ENCODE data around the gene PRPF6.

PRPF6 gene

DNA sequence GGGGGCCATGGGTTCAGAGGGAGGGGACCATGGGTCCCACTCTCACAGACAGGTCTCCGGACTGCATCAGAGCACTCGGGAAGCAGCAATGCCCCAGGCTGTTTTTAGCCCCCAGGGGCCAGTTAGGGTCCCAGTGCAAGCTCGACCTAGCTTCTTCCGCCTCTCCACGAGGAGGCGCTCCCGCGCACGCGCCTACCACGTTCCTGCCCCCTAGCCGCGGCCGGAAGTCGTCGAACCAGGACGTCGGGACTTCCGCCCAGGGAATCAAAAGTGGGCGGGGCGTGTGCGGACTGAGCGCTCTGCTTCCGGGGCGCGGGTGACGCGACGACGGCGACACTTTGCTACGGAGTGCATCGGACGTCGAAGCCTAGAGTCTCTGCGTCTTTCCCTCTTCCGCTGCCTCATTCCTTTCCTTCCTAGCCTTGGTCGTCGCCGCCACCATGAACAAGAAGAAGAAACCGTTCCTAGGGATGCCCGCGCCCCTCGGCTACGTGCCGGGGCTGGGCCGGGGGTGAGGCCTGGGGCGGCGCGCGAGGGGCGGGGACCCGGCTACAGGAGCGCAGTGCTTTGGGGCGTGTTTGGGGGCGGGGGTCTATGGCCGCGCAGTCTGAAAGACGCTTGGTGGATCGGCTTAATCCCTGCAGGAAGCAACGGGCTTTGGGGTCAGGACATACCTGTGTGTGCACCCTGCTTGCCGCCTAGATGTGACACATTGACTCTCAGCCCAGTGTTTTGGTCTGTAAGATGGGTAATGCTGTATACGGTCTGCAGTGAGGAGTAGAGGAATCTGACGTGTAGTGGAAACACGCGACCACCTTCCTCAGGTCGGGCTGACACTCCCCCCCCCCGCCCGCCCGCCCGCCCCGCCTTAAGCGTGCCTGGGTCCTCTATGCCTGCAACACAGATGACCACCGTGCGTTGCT lies at the start of gene PRPF6:
PRPF6 (plus strand) TSS at position 327 of the 923 bp plus-strand sequence; CDS start at position 441, 114 bp downstream.
- DNase-seq: peak; percentile 92

DNA sequence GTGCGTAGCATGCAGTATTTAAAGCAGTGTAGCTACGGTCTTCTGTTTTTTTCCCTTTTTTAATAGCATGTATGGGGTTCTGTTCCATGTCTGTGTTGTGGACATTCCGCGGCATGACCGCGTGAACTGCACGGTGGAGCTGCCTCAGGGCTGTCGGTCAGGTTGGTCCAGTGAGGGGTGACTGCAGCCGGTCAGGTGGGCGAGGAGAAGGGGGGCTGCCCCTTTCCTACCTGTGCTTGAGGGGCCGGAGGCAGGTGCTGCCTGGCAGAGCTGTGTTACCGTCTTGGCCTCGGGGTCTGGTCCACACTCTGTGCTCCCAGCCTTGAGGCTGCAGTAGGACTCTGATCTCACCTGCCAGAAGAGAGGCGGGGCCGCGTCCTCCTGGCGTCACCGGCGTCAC lies 49.2 kb upstream of the PRPF6 start:
- no peak for DNase-seq

GRCh38 chr20:63932606-63933160 lies 48.2 kb upstream of the PRPF6 start:
- no peak for DNase-seq

- DNase-seq: no peak
Observed at GRCh38 chr20:63933646-63934045, 47.3 kb upstream of the PRPF6 start.

- no peak for DNase-seq
Observed at GRCh38 chr20:63934271-63935068, 46.5 kb upstream of the PRPF6 start.

GRCh38 chr20:63935447-63935846 lies 45.5 kb upstream of the PRPF6 start:
- DNase-seq: no peak

- no peak for DNase-seq
Observed at GRCh38 chr20:63937596-63937995, 43.3 kb upstream of the PRPF6 start.

- no peak for DNase-seq
Observed at GRCh38 chr20:63939061-63939935, 41.6 kb upstream of the PRPF6 start.

GRCh38 chr20:63940071-63940471 lies 40.9 kb upstream of the PRPF6 start:
- DNase-seq: no peak

DNA sequence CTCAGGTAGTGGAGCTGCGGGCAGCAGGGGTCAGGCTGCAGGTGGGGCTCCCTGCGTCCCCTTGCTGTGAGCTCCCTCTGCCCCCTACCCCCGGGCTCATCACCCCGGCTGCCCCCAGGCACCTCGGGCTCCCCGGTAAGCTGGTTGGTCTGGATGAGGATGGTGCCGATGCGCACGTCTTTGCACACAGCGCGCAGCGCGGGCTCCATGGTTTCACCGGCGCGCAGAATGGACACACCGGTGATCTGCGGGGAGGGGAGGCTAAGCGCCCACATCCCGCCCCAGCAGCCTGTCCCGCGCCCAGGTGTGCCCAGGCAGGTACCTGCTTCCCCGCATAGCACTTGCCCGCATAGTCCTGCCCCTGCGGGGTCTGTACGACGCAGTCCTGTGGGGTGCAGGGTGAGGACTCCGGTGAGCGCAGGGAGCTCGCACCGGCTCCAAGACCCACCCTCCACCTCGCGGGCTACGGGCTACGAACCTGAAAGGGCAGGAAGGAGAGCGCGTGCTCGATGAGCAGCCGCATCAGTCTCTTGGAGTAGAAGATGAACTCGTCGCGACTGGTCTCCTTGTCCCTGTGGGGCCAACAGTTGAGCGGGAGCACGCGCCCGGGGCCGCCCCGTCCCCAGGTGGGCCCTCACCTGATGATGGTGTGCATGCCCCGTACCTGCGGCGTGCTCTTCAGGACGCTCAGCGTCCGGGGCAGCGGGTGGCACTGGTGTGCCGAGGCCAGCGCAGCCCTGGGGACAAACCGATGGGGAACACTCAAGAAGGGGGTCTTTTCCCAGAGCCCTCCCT lies 40.3 kb upstream of the PRPF6 start:
- DNase-seq: no peak

- peak; percentile 72 for DNase-seq
Observed at GRCh38 chr20:63941282-63942081, 39.5 kb upstream of the PRPF6 start.

GRCh38 chr20:63942250-63942951 lies 38.5 kb upstream of the PRPF6 start:
- no peak for DNase-seq

GRCh38 chr20:63942969-63943807 lies 37.7 kb upstream of the PRPF6 start:
- no peak for DNase-seq

- DNase-seq: no peak
Observed at GRCh38 chr20:63943808-63944077, 37.2 kb upstream of the PRPF6 start.

- DNase-seq: no peak
Observed at GRCh38 chr20:63944078-63944941, 36.6 kb upstream of the PRPF6 start.

GRCh38 chr20:63945031-63945658 lies 35.8 kb upstream of the PRPF6 start:
- no peak for DNase-seq
